ENCODE measurements around the gene DGKI. TPM values are rescaled to one million over a fixed set of nuclear protein-coding genes. Genes with fewer than 3 reads are reported as not detected.

The DGKI gene
- total RNA-seq, 4 donors from 2014 or later: 0.66 to 2.9 (median 1.7) TPM

DNA sequence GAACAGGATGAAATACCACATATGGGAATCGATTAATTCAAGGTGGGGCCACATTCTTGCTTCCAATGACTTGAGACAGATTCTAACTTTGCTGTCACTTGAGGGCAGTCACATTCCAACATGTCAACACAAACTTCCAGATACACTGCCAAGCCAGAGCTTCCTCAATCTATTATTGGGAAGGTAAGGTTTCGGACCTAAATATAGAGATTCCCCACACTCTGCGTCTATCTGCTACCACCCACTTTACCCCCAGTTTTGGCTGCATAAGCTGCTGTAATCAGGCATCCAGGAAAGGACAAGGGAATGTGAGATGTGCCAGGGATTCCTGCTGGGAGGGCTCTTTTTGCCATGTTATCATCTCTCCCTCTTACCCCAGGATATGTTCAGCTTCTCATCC lies 20.5 kb upstream of the DGKI start:
- Histone ChIP-seq H3K9me3 (peaks cover 0 to 5% (median 0%) of the 10 kb centered on the region in 4 donors), H3K27ac (replicated peaks in 1 of 4) (no peak overlapping the region), H3K36me3 (peaks cover 11 to 57% (median 21%) of the 10 kb centered on the region in 4 donors), H3K4me3 (no peak overlapping the region), H3K4me1 (peaks cover 0 to 17% (median 5%) of the 10 kb centered on the region in 4 donors), H3K27me3 (no peaks in the 10 kb centered on the region)
- TF ChIP-seq, protein P1, sequence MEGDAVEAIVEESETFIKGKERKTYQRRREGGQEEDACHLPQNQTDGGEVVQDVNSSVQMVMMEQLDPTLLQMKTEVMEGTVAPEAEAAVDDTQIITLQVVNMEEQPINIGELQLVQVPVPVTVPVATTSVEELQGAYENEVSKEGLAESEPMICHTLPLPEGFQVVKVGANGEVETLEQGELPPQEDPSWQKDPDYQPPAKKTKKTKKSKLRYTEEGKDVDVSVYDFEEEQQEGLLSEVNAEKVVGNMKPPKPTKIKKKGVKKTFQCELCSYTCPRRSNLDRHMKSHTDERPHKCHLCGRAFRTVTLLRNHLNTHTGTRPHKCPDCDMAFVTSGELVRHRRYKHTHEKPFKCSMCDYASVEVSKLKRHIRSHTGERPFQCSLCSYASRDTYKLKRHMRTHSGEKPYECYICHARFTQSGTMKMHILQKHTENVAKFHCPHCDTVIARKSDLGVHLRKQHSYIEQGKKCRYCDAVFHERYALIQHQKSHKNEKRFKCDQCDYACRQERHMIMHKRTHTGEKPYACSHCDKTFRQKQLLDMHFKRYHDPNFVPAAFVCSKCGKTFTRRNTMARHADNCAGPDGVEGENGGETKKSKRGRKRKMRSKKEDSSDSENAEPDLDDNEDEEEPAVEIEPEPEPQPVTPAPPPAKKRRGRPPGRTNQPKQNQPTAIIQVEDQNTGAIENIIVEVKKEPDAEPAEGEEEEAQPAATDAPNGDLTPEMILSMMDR (IDR thresholded peaks at IDR 0.05): no peak
- TF ChIP-seq EP300 (IDR thresholded peaks at IDR 0.05) (no peak), POLR2A (IDR thresholded peaks at IDR 0.05; ENCODE audit: low read depth) (no peak), POLR2AphosphoS5 (IDR thresholded peaks at IDR 0.05) (no peak)
- no peak for DNase-seq (ENCODE audit: extremely low spot score)
- 85% methylated on average over 3 of the region's 3 CpGs for WGBS
- intact Hi-C loops (cut with DNase I): no loop called here

DNA sequence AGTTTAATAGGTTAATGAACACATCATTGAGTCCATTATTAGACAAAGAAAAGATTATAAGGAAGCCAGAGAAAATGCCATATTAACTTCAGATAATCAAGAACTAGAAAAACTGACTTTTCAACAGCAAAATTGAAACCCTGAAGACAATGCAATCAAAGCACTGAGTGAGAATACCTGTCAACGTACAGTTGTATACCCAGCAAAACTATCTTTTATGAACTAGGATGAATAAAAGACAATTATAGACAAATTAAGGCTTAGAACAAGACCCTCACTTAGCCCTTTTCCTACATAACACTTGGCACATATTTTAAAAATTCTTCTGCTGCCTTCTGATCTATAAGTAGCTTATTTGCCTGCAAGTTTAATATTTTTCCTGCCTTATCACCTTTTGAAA lies 19.0 kb upstream of the DGKI start:
- H3K27ac ChIP-seq (replicated peaks in 1 of 4): no peak overlapping the region
- H3K9me3 ChIP-seq: peaks cover 0 to 5% (median 0%) of the 10 kb centered on the region in 4 donors
- no peak overlapping the region for H3K4me3 ChIP-seq
- peaks cover 13 to 59% (median 23%) of the 10 kb centered on the region in 4 donors for H3K36me3 ChIP-seq
- no peak for DNase-seq (ENCODE audit: extremely low spot score)
- peaks cover 0 to 7% (median 2%) of the 10 kb centered on the region in 4 donors for H3K4me1 ChIP-seq
- 86% methylated on average over 1 of the region's 1 CpG for WGBS
- TF ChIP-seq, protein P1 (IDR thresholded peaks at IDR 0.05): no peak
- TF ChIP-seq POLR2AphosphoS5 (IDR thresholded peaks at IDR 0.05) (no peak), POLR2A (IDR thresholded peaks at IDR 0.05; ENCODE audit: low read depth) (no peak), EP300 (IDR thresholded peaks at IDR 0.05) (no peak)
- H3K27me3 ChIP-seq: no peaks in the 10 kb centered on the region
- intact Hi-C loops (cut with DNase I): no loop called here

DNA sequence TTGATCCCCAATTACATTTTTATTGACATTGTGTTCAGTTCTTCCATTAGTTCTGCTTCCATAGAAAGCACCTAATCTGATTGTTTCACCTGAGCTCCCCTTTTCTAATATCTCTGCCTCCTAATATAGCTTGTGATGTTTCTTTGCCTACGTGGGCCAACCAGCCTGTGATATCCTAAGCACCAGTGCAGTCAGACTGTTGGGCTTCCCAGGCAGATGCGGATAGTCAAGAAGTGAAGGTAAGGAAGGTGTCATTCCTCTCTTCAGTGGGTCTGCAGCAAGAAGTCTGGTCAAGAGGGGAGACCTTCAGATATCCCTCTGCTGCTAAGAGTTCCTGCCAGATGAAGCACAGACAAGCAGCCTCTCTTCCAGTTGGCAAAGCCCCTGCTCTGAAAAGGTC lies 16.2 kb upstream of the DGKI start:
- 85% methylated on average over 2 of the region's 2 CpGs for WGBS

DNA sequence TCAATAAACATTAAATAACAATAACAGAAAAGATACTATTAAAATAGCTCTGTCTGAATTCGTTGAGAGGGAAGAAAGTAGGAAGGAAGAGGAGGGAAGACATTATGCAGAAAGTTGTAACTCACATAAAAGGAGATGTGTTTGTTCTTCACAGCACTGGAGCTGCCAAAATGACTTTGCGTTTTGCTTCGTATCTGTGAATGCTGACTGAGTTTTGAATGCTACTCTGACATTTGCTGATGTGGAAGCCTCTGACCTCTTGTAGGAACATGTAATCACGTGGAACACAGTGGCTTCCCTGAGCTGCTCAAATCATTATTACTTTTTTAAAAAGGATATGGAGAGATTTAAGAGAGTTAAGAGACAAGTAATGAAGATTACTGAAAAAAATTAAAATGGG lies 15.6 kb upstream of the DGKI start:
- Histone ChIP-seq H3K27ac (replicated peaks in 1 of 4) (no peak overlapping the region), H3K36me3 (peaks cover 9 to 57% (median 18%) of the 10 kb centered on the region in 4 donors), H3K4me3 (no peak overlapping the region), H3K4me1 (no peaks in the 10 kb centered on the region), H3K9me3 (peaks cover 0 to 5% (median 0%) of the 10 kb centered on the region in 4 donors), H3K27me3 (no peaks in the 10 kb centered on the region)
- intact Hi-C loops (cut with DNase I): no loop called here
- WGBS: 60% methylated on average over 4 of the region's 4 CpGs
- no peak for DNase-seq (ENCODE audit: extremely low spot score)
- TF ChIP-seq POLR2A (IDR thresholded peaks at IDR 0.05; ENCODE audit: low read depth) (no peak), POLR2AphosphoS5 (IDR thresholded peaks at IDR 0.05) (no peak), EP300 (IDR thresholded peaks at IDR 0.05) (no peak)
- TF ChIP-seq, protein P1 (IDR thresholded peaks at IDR 0.05): no peak

More for the DNA sequence above, 16.2 kb upstream of the DGKI start:
- Histone ChIP-seq H3K27me3 (no peaks in the 10 kb centered on the region), H3K36me3 (peaks cover 13 to 63% (median 23%) of the 10 kb centered on the region in 4 donors), H3K27ac (replicated peaks in 1 of 4) (no peak overlapping the region), H3K4me1 (no peaks in the 10 kb centered on the region), H3K4me3 (no peak overlapping the region), H3K9me3 (peaks cover 0 to 5% (median 0%) of the 10 kb centered on the region in 4 donors)
- TF ChIP-seq POLR2A (IDR thresholded peaks at IDR 0.05; ENCODE audit: low read depth) (no peak), EP300 (IDR thresholded peaks at IDR 0.05) (no peak), POLR2AphosphoS5 (IDR thresholded peaks at IDR 0.05) (no peak)
- TF ChIP-seq, protein P1 (IDR thresholded peaks at IDR 0.05): no peak
- intact Hi-C loops (cut with DNase I): no loop called here
- DNase-seq (ENCODE audit: extremely low spot score): no peak

DNA sequence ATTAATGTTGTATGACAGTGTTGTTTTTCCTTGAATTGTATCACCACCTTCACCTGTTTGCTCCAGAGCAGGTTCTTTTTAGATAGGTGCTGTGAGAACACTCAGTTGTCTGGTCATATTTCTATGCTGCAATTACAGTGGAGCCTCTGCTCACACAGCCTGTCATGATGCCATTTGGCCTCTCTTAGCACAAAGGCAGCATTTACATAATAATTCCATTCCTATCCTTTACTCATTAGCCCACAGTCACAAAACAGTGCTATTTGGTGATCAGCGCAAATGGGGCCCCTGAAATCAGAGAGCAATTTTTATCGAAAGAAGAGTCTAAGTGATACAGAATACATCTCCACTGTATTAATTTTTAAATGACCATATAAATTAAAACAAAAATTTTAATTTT lies 13.8 kb upstream of the DGKI start:
- H3K36me3 ChIP-seq: peaks cover 0 to 39% (median 11%) of the 10 kb centered on the region in 4 donors
- WGBS: 97% methylated on average over 2 of the region's 2 CpGs
- no peak overlapping the region for H3K27ac ChIP-seq (replicated peaks in 1 of 4)
- no peaks in the 10 kb centered on the region for H3K9me3 ChIP-seq
- no peaks in the 10 kb centered on the region for H3K27me3 ChIP-seq
- intact Hi-C loops (cut with DNase I): no loop called here
- TF ChIP-seq, protein P1 (IDR thresholded peaks at IDR 0.05): no peak
- TF ChIP-seq EP300 (IDR thresholded peaks at IDR 0.05) (no peak), POLR2AphosphoS5 (IDR thresholded peaks at IDR 0.05) (no peak), POLR2A (IDR thresholded peaks at IDR 0.05; ENCODE audit: low read depth) (no peak)
- DNase-seq (ENCODE audit: extremely low spot score): no peak
- H3K4me1 ChIP-seq: no peaks in the 10 kb centered on the region
- no peak overlapping the region for H3K4me3 ChIP-seq
